GM12891 (cell line): ENCODE results near the gene PRDX4.

Experiments used
- PAX5 ChIP-seq: IDR thresholded peaks from 2 replicates; pipeline ENCODE4 v1.6.1; 2011; ENCODE audit warnings: low read length, moderate library complexity, mild to moderate bottlenecking; ENCODE audit not compliant: insufficient read depth, severe bottlenecking
- POLR2A ChIP-seq: IDR thresholded peaks from 2 replicates; pipeline ENCODE4 v1.6.1; 2011; ENCODE audit warnings: low read depth, low read length, control low read depth
- POLR2AphosphoS5 ChIP-seq: IDR thresholded peaks from 2 replicates; pipeline ENCODE4 v1.6.1; 2011; ENCODE audit warnings: low read depth, low read length, control low read depth
- POU2F2 ChIP-seq: IDR thresholded peaks from 2 replicates; pipeline ENCODE4 v1.6.1; 2011; ENCODE audit warnings: low read depth, mild to moderate bottlenecking, control low read depth, low read length, moderate library complexity
- SPI1 ChIP-seq: IDR thresholded peaks from 2 replicates; pipeline ENCODE4 v1.6.1; 2011; ENCODE audit warnings: low read depth, low read length, control low read depth
- TAF1 ChIP-seq: IDR thresholded peaks from 2 replicates; pipeline ENCODE4 v1.6.1; 2011; ENCODE audit warnings: low read depth, low read length, control low read depth

- TF ChIP-seq POLR2AphosphoS5 (no peak), PAX5 (no peak), SPI1 (no peak), POLR2A (no peak), TAF1 (no peak), POU2F2 (no peak)
Measured at GRCh38 chrX:23643020-23643419, 24.3 kb upstream of the PRDX4 start.
